Ectodermal cell (in vitro differentiated cells): ENCODE results near the gene EPAS1.

Experiments
- H3K27ac ChIP-seq: 2 replicates; pipeline ENCODE4 v1.7.0; 2013; ENCODE audit warnings: mild to moderate bottlenecking, low read depth, low read length; ENCODE audit not compliant: insufficient read depth, poor library complexity, severe bottlenecking
- H3K27me3 ChIP-seq: 2 replicates; pipeline ENCODE4 v1.7.0; 2013; ENCODE audit warnings: mild to moderate bottlenecking, low read length; ENCODE audit not compliant: insufficient read depth, control insufficient read depth, poor library complexity, severe bottlenecking
- H3K36me3 ChIP-seq: one replicate; pipeline ENCODE4 v1.7.0; 2013; ENCODE audit warnings: low read length; ENCODE audit not compliant: control insufficient read depth, insufficient read depth
- H3K4me1 ChIP-seq: one replicate; pipeline ENCODE4 v1.7.0; 2013; ENCODE audit warnings: low read length; ENCODE audit not compliant: control insufficient read depth, insufficient read depth
- H3K4me3 ChIP-seq: 2 replicates; pipeline ENCODE4 v1.7.0; 2013; ENCODE audit warnings: low read depth, low read length, control low read depth; ENCODE audit not compliant: insufficient read depth
- H3K9me3 ChIP-seq: 2 replicates; pipeline ENCODE4 v1.7.0; 2013; ENCODE audit warnings: mild to moderate bottlenecking, low read length, moderate library complexity; ENCODE audit not compliant: control insufficient read depth
- WGBS, 2 experiments: methylation state at CpG; one replicate each; pipeline ENCODE4 v1.1.7; 2013; ENCODE audit warnings: missing lambda C conversion rate in 2 of 2; 5-methylcytosine and 5-hydroxymethylcytosine counted together

Gene EPAS1

GRCh38 chr2:46435353-46435752 lies 138.1 kb downstream of the EPAS1 start:
- Histone ChIP-seq H3K4me1 (no peaks in the 10 kb centered on the region), H3K27me3 (no peaks in the 10 kb centered on the region), H3K36me3 (no peaks in the 10 kb centered on the region), H3K27ac (no peak overlapping the region), H3K9me3 (no peaks in the 10 kb centered on the region), H3K4me3 (no peak overlapping the region)

- WGBS, 2 experiments = 92% methylated on average over 4 of the region's 4 CpGs
- Histone ChIP-seq H3K27ac (no peak overlapping the region), H3K4me3 (no peak overlapping the region), H3K9me3 (no peaks in the 10 kb centered on the region), H3K27me3 (no peaks in the 10 kb centered on the region), H3K36me3 (no peaks in the 10 kb centered on the region), H3K4me1 (no peaks in the 10 kb centered on the region)
These were observed 138.7 kb downstream of the EPAS1 start for GRCh38 chr2:46435796-46436360.
